HG02571 (cell line): Measurements from ENCODE around the gene MC3R.

Experiments
- ATAC-seq: cut with Tn5 transposase; IDR thresholded peaks from one replicate; pipeline ENCODE4 v1.9.1; 2021; ENCODE audit warnings: mild to moderate bottlenecking, moderate library complexity; ENCODE audit not compliant: unreplicated experiment

The MC3R gene

GRCh38 chr20:56249244-56249955, 868 bp downstream of the MC3R start:
- no peak for ATAC-seq

DNA sequence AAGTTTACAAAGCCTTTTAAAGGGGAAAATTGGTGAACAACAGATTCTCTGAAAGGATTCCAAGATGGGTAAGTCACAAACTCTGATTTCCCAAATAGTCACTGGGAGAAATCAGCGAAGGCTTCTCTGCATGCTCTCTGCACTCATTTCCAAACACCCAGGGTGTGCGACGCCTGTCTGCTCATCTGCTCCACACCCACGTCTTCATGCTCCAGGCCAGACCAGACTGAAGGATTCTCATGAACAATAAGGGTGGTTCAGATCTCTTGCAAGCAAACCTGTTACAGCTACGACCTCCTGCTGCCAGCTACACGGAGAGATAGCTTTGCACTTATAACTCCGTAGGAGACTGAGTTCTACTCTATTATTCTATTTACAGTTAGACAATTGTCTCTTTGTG, 1.4 kb downstream of the MC3R start:
- no peak for ATAC-seq

DNA sequence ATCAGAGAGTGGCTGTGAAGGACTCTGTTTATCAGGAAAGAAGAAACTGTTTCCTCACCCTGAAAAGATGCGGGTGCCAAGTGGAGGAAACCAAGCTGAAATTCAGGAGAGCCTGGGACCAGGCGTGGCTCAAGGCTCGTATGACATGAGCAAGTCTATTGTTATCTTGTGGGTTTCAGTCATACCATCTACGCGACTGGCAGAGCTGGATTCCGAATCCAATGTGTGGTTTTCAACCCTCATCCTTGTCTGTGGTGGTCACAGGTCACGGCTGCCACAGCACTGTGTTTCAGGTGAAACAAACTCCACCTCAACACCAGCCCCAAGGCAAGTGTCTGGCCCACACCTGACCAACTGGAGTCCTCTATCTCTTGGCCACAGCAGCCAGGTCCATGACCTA, 9.1 kb downstream of the MC3R start:
- no peak for ATAC-seq

GRCh38 chr20:56259948-56260347, 11.4 kb downstream of the MC3R start:
- no peak for ATAC-seq

- no peak for ATAC-seq
These were observed 20.0 kb downstream of the MC3R start for GRCh38 chr20:56268536-56268935.

- ATAC-seq = no peak
These were observed 23.4 kb downstream of the MC3R start for GRCh38 chr20:56271974-56272373.

- ATAC-seq = no peak
These were observed 25.0 kb downstream of the MC3R start for GRCh38 chr20:56273491-56273890.

DNA sequence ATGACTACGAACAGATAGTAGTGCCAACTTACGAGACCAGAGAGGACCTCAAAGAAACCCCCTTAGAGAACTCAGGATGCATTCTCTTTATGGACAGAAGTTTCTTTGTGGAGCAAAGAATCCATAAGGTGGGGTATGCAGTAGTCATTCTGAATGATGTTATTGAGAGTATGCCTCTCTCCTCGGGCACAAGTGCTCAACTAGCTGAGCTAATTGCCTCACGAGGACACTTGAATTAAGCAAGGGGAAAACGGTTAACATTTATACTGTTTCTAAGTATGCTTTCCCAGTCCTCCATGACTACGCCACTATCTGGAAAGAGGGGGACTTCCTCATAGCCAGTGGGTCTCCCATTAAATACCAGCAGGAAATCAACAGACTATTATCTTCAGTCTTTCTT, 25.6 kb downstream of the MC3R start:
- no peak for ATAC-seq

DNA sequence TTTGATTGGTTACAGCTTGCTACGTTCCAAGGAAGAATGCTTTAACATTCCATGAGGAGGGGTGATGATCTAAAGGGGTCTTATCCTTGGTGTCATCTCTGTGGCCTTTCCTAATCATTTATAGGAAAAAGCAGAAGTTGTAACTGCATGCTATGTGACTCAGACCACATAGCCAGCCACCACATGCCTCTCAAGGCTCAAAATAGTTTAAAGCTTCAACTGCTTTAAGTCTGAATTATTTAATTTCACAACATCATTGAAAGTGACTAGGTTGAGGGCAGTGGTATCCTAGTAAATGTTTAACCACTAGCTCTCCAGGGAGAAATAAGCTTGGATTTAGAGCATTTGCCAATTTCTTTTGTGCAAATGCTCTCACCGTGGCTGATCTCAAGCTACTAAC, 29.7 kb downstream of the MC3R start:
- ATAC-seq = no peak

DNA sequence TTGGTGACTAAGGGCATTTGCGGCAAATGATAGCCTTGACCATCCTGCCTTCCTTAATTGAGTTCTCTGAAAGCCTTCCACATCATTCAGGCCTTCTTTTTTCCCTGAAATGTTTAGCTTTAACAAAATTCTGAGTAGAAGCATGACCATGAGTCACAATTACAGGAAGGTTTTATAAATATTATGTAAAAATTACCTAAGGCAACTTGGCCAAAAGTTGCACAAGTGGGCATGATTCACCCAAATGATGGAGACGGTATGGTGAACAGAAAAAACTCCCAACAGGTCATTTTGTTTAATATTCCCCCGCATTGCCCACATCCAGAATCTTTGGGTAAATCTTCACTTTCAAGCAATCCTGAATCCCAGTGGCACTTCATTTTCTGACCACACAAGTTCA, 37.0 kb downstream of the MC3R start:
- no peak for ATAC-seq

DNA sequence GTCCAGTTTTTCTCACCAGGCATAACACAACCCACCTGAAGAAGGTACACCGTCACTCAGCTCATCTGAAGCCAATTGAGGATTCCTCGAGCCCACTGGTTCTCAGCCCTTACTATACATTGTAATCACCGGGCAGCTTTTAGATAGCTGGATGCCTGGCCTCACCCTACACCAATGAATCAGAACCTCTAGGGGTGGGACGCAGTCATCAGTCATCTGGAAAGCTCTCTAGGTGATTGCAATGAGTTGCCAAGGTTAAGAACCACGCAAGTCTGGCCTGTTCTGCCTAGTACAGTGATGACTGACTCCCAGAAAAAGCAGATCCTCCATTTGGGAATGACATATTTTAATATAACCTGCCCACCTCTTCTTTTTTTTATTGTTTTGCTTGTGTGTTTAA, 41.1 kb downstream of the MC3R start:
- ATAC-seq = no peak

DNA sequence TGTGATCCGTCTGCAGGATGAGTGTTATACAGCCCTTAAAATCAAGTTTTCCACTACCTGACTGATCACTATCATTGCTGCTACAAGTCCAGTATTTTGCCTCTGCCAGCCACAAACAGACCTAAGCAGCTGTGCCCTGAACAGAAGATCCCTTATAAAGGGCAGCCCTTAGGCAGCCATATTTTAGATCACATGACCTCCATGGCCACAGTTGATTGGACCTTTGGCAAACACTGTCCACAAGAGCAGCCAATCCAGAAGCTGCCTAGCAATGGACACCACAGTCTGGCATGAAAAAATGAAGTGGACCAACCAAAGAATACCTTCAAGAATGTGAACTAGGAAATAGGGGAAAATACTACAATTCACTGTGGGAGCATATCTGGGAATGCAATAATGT, 50.8 kb downstream of the MC3R start:
- no peak for ATAC-seq
